ENCODE measurements around the gene PNMA3. TPM values are rescaled to one million over a fixed set of nuclear protein-coding genes. Genes with fewer than 3 reads are reported as not detected.

Gene PNMA3
- total RNA-seq, 2 experiments from 2014 or later = not detected

DNA sequence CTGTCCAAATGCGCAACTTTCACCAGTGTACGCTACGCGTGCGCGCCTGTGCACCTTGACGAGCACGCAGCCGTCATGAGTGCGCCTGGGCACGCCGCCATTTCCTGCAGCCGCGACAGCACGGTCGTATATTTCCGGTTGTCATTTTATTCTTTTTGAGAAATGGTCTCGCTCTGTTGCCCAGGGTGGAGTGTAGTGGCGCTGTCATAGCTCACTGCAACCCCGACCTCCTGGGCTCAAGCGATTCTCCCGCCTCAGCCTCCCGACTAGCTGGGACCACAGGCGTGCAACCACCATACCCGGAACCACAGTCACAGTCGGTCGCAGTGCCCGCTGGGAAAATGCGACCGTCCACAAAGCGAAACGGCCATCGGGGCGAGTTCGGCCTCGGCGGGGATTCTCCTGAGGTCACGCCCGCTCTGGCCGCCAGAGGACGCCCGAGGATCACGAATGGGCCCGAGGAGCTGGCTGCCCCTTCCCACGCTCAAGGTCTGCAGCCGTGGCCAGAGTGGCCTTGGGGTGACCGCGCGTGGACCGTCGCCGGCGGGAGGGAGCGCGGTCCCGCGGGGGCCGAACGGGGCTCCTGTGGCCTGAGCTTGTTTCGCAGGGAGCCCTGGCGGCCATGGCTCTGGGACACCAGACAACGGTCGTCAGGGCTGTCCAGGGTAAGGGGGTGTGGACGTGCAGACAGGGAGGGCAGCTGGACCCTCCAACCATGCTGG lies 23.7 kb upstream of the PNMA3 start:
- Histone ChIP-seq H4K20me1 (ENCODE audit: insufficient read depth, low read length) (no peaks in the 10 kb centered on the region), H3K4me3 (ENCODE audit: low read depth, low read length, poor library complexity, severe bottlenecking) (peak overlapping the region; percentile 8), H3K9me3 (ENCODE audit: low read length) (no peaks in the 10 kb centered on the region), H3K36me3 (ENCODE audit: insufficient read depth, low read length) (no peaks in the 10 kb centered on the region), H3K4me2 (ENCODE audit: low read length) (peak overlapping the region; percentile 47; the same call in 1 of the 2 replicates), H3K79me2 (ENCODE audit: insufficient read depth, low read depth, low read length) (no peaks in the 10 kb centered on the region), H3K4me1 (ENCODE audit: insufficient read depth, low read length, poor library complexity, severe bottlenecking) (peaks cover 3% of the 10 kb centered on the region), H3K27ac (ENCODE audit: low read depth, low read length, poor library complexity, severe bottlenecking) (no peak overlapping the region), H3K9me2 (ENCODE audit: insufficient read depth, low read length) (no peaks in the 10 kb centered on the region), H2AFZ (ENCODE audit: low read length) (no peak overlapping the region; the same call in 1 of the 2 replicates)
- CTCF ChIA-PET (ENCODE audit: unreplicated experiment) = interaction anchor here (0.5 to 2.0 kb wide), 5 partner anchors 13 to 626 kb away, joined by 3 to 4 read pairs (median 3); no protein-coding TSS in a partner anchor
- POLR2A ChIA-PET = interaction anchor here (0.9 kb wide), 1 partner anchor 12 kb away, joined by 3 read pairs; no protein-coding TSS in a partner anchor
- DNase-seq (ENCODE audit: low spot score) = peak; percentile 50
- TF ChIP-seq, protein P1, sequence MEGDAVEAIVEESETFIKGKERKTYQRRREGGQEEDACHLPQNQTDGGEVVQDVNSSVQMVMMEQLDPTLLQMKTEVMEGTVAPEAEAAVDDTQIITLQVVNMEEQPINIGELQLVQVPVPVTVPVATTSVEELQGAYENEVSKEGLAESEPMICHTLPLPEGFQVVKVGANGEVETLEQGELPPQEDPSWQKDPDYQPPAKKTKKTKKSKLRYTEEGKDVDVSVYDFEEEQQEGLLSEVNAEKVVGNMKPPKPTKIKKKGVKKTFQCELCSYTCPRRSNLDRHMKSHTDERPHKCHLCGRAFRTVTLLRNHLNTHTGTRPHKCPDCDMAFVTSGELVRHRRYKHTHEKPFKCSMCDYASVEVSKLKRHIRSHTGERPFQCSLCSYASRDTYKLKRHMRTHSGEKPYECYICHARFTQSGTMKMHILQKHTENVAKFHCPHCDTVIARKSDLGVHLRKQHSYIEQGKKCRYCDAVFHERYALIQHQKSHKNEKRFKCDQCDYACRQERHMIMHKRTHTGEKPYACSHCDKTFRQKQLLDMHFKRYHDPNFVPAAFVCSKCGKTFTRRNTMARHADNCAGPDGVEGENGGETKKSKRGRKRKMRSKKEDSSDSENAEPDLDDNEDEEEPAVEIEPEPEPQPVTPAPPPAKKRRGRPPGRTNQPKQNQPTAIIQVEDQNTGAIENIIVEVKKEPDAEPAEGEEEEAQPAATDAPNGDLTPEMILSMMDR (conservative IDR thresholded peaks at IDR 0.05; ENCODE audit: low read length) = peak; percentile 75
- no peak for TF ChIP-seq EZH2phosphoT487 (IDR thresholded peaks at IDR 0.05; ENCODE audit: borderline replicate concordance, low read depth, low read length)
- BruUV-seq (replicated peaks) = no TSS peak
- intact Hi-C loops (cut with micrococcal nuclease; ENCODE audit: unreplicated experiment) = loop anchor here (1.0 to 5.0 kb wide), 2 partner anchors 406 to 475 kb away; no protein-coding TSS in a partner anchor

DNA sequence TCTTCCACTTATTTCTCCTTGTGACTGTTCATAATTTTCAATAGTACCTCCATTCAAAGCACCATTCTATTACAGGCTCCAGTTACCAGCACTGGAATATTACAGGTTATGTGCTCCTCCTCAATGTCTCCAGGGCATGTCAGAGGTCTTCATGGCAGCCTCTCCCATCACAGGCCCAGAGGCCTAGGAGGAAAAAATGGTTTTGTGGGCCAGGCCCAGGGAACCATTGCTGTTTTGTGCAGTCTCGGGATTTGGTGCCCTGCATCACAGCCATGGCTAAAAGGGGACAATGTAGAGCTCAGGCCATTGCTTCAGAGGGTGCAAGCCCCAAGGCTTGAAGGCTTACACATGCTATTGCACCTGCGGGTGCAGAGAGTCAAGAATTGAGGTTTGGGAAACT lies 7.2 kb upstream of the PNMA3 start:
- no peaks in the 10 kb centered on the region for H3K9me2 ChIP-seq (ENCODE audit: insufficient read depth, low read length)

More for the DNA sequence above, 7.2 kb upstream of the PNMA3 start:
- H3K4me1 ChIP-seq (ENCODE audit: insufficient read depth, low read length, poor library complexity, severe bottlenecking) = no peaks in the 10 kb centered on the region
- H3K79me2 ChIP-seq (ENCODE audit: insufficient read depth, low read depth, low read length) = no peaks in the 10 kb centered on the region
- H3K4me2 ChIP-seq (ENCODE audit: low read length) = no peak overlapping the region
- H3K36me3 ChIP-seq (ENCODE audit: insufficient read depth, low read length) = no peaks in the 10 kb centered on the region
- ChIA-PET POLR2A (no interaction called here), CTCF (ENCODE audit: unreplicated experiment) (no interaction called here)
- no peak overlapping the region for H3K4me3 ChIP-seq (ENCODE audit: low read depth, low read length, poor library complexity, severe bottlenecking)
- BruUV-seq (replicated peaks) = no TSS peak
- no peaks in the 10 kb centered on the region for H4K20me1 ChIP-seq (ENCODE audit: insufficient read depth, low read length)
- H2AFZ ChIP-seq (ENCODE audit: low read length) = no peak overlapping the region
- no peak overlapping the region for H3K27ac ChIP-seq (ENCODE audit: low read depth, low read length, poor library complexity, severe bottlenecking)
- no peak for DNase-seq (ENCODE audit: low spot score)
- H3K9me3 ChIP-seq (ENCODE audit: low read length) = no peaks in the 10 kb centered on the region
- TF ChIP-seq, protein P1 (conservative IDR thresholded peaks at IDR 0.05; ENCODE audit: low read length) = no peak
- TF ChIP-seq EZH2phosphoT487 (IDR thresholded peaks at IDR 0.05; ENCODE audit: borderline replicate concordance, low read depth, low read length) = no peak
- intact Hi-C loops (cut with micrococcal nuclease; ENCODE audit: unreplicated experiment) = no loop called here
